Testis (tissue), 2 donors: ENCODE measurements around the gene MEAF6.

Experiments used
- CTCF ChIP-seq, 3 experiments: fragments of 450-650 bp in 2 of 3; fragments of 200-600 bp in 1 of 3; sonication (generic) in 1 of 3; IDR thresholded peaks; one replicate each; pipeline ENCODE4 v1.5.1; 2016 to 2019; ENCODE audit warnings: antibody characterized with exemption in 3 of 3, mild to moderate bottlenecking in 2 of 3, moderate library complexity in 1 of 3
- POLR2A ChIP-seq: fragments of 450-650 bp; IDR thresholded peaks from one replicate; pipeline ENCODE4 v1.6.1; 2017; ENCODE audit warnings: antibody characterized with exemption, mild to moderate bottlenecking, moderate library complexity

GRCh38 chr1:37537378-37537777 lies 22.8 kb upstream of the MEAF6 start:
- no peak for TF ChIP-seq CTCF (IDR thresholded peaks at IDR 0.05)
- no peak for TF ChIP-seq POLR2A
